ENCODE measurements around the gene ABHD11.
"Not testable (repeated sequence)": the region's sequence is repeated elsewhere in the genome, so short reads cannot be mapped to it uniquely, and the experiment has no call there.

The ABHD11 gene

GRCh38 chr7:73727952-73728351, 10.7 kb downstream of the ABHD11 start:
- TF ChIP-seq, protein P1, sequence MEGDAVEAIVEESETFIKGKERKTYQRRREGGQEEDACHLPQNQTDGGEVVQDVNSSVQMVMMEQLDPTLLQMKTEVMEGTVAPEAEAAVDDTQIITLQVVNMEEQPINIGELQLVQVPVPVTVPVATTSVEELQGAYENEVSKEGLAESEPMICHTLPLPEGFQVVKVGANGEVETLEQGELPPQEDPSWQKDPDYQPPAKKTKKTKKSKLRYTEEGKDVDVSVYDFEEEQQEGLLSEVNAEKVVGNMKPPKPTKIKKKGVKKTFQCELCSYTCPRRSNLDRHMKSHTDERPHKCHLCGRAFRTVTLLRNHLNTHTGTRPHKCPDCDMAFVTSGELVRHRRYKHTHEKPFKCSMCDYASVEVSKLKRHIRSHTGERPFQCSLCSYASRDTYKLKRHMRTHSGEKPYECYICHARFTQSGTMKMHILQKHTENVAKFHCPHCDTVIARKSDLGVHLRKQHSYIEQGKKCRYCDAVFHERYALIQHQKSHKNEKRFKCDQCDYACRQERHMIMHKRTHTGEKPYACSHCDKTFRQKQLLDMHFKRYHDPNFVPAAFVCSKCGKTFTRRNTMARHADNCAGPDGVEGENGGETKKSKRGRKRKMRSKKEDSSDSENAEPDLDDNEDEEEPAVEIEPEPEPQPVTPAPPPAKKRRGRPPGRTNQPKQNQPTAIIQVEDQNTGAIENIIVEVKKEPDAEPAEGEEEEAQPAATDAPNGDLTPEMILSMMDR (IDR thresholded peaks at IDR 0.05; ENCODE audit: low read depth, low read length): no peak
- no peak for DNase-seq
- H3K27ac ChIP-seq: no peak overlapping the region
- no peaks in the 10 kb centered on the region for H3K9me3 ChIP-seq (ENCODE audit: severe bottlenecking)
- no peaks in the 10 kb centered on the region for H3K27me3 ChIP-seq (ENCODE audit: insufficient read depth, low read depth, severe bottlenecking)
- H3K36me3 ChIP-seq: no peaks in the 10 kb centered on the region
- no peak overlapping the region for H3K4me3 ChIP-seq (ENCODE audit: low read depth, low read length)

DNA sequence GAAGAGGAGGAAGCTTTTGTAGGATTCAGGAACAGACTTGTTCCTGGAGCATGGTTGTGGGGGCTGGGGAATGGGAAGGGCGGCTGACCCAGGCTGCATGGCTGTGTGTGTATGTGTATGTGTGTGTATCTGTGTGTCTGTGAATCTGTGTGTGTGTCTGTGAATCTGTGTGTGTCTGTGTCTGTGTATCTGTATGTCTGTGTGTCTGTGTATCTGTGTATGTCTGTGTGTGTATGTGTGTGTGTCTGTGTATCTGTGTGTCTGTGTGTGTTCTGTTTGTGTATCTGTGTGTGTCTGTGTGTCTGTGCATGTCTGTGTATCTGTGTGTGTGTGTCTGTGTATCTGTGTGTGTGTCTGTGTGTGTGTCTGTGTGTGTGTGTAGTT, 12.5 kb downstream of the ABHD11 start:
- DNase-seq: no peak
- no peaks in the 10 kb centered on the region for H3K27me3 ChIP-seq (ENCODE audit: insufficient read depth, low read depth, severe bottlenecking)
- no peaks in the 10 kb centered on the region for H3K36me3 ChIP-seq
- TF ChIP-seq, protein P1 (IDR thresholded peaks at IDR 0.05; ENCODE audit: low read depth, low read length): no peak
- H3K27ac ChIP-seq: no peak overlapping the region
- H3K9me3 ChIP-seq (ENCODE audit: severe bottlenecking): no peaks in the 10 kb centered on the region
- no peak overlapping the region for H3K4me3 ChIP-seq (ENCODE audit: low read depth, low read length)

DNA sequence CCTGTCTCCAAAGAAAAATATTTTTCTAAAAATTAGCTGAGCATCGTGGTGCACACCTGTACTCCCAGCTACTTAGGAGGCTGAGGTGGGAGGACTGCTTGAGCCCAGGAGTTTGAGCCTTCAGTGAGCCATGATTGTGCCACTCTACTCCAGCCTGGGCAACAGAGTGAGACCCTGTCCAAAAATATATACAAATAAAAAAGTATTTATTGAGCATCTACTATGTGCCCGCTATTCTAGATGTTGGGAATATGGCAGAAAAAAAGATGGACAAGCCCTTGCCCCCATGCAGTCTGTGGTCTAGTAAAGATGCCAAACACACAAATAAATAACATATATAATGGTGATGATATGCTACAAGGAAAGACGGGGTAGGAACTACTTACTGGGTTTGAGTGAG, 14.8 kb downstream of the ABHD11 start:
- Histone ChIP-seq H3K4me3 (ENCODE audit: low read depth, low read length) (no peak overlapping the region), H3K27ac (no peak overlapping the region), H3K27me3 (ENCODE audit: insufficient read depth, low read depth, severe bottlenecking) (no peaks in the 10 kb centered on the region), H3K36me3 (no peaks in the 10 kb centered on the region), H3K9me3 (ENCODE audit: severe bottlenecking) (no peaks in the 10 kb centered on the region)
- TF ChIP-seq, protein P1 (IDR thresholded peaks at IDR 0.05; ENCODE audit: low read depth, low read length): no peak
- DNase-seq: no peak

- Histone ChIP-seq H3K9me3 (ENCODE audit: severe bottlenecking) (no peaks in the 10 kb centered on the region), H3K4me3 (ENCODE audit: low read depth, low read length) (no peak overlapping the region), H3K27ac (no peak overlapping the region), H3K27me3 (ENCODE audit: insufficient read depth, low read depth, severe bottlenecking) (no peaks in the 10 kb centered on the region), H3K36me3 (no peaks in the 10 kb centered on the region)
- TF ChIP-seq, protein P1 (IDR thresholded peaks at IDR 0.05; ENCODE audit: low read depth, low read length): no peak
- DNase-seq: no peak
Measured at GRCh38 chr7:73722785-73723184, 15.8 kb downstream of the ABHD11 start.

- not testable (repeated sequence) for H3K36me3 ChIP-seq; H3K4me3 ChIP-seq (ENCODE audit: low read depth, low read length); DNase-seq; H3K27ac ChIP-seq; H3K27me3 ChIP-seq (ENCODE audit: insufficient read depth, low read depth, severe bottlenecking); H3K9me3 ChIP-seq (ENCODE audit: severe bottlenecking)
Measured at GRCh38 chr7:73722182-73722581, 16.4 kb downstream of the ABHD11 start.

GRCh38 chr7:73721377-73721817, 17.2 kb downstream of the ABHD11 start:
- no peak overlapping the region for H3K27ac ChIP-seq
- TF ChIP-seq, protein P1 (IDR thresholded peaks at IDR 0.05; ENCODE audit: low read depth, low read length): no peak
- H3K9me3 ChIP-seq (ENCODE audit: severe bottlenecking): no peaks in the 10 kb centered on the region
- 0 out of 2 replicates have a peak, but pooled peaks cover 4% of the 10 kb centered on the region for H3K36me3 ChIP-seq
- DNase-seq: no peak
- H3K4me3 ChIP-seq (ENCODE audit: low read depth, low read length): no peak overlapping the region
- H3K27me3 ChIP-seq (ENCODE audit: insufficient read depth, low read depth, severe bottlenecking): no peaks in the 10 kb centered on the region

DNA sequence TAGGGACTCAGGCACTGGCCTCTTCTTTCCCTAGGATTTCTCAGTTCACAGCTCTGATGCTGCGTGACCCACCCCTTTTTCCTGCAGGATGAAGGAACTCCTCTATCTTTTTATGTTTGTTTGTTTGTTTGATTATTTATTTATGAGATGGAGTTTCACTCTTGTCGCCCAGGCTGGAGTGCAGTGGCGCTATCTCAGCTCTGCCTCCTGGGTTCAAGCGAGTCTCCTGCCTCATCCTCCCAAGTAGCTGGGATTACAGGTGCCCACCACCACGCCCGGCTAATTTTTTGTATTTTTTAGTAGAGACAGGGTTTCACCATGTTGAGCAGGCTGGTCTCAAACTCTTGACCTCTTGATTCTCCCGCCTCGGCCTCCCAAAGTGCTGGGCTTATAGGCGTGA, 18.2 kb downstream of the ABHD11 start:
- H3K9me3 ChIP-seq (ENCODE audit: severe bottlenecking); H3K27ac ChIP-seq; H3K4me3 ChIP-seq (ENCODE audit: low read depth, low read length); H3K27me3 ChIP-seq (ENCODE audit: insufficient read depth, low read depth, severe bottlenecking); DNase-seq: not testable (repeated sequence)
- peaks cover 11% of the 10 kb centered on the region for H3K36me3 ChIP-seq
